BJ (cell line): ENCODE results near the gene MYRFL. TPM values are rescaled to one million over a fixed set of nuclear protein-coding genes. Genes with fewer than 3 reads are reported as not detected.

Experiments
- CTCF ChIA-PET: fragments of 350-600 bp; formaldehyde crosslinking; extraction: SDS; loops from one replicate; lab custom pipeline; 2021; ENCODE audit warnings: antibody characterized with exemption, inconsistent platforms; lab: Yijun Ruan, JAX
- POLR2A ChIA-PET: fragments of 300-600 bp; sonication (Branson Sonifier 250); formaldehyde crosslinking; extraction: SDS; loops from one replicate; lab custom pipeline; 2021; ENCODE audit warnings: antibody characterized with exemption; lab: Charles Lee
- DNase-seq: peaks from one replicate; pipeline ENCODE4 v3.0.0-alpha.2; 2011; ENCODE audit warnings: low read depth
- H3K27me3 ChIP-seq: 2 replicates; pipeline ENCODE4 v1.6.0; 2011; ENCODE audit warnings: low read length; ENCODE audit not compliant: control insufficient read depth, insufficient read depth
- H3K36me3 ChIP-seq: 2 replicates; pipeline ENCODE4 v1.5.1; 2011; ENCODE audit warnings: low read length; ENCODE audit not compliant: control insufficient read depth, insufficient read depth
- H3K4me3 ChIP-seq: 2 replicates; pipeline ENCODE4 v1.5.1; 2011; ENCODE audit warnings: low read depth, mild to moderate bottlenecking, control low read depth, low read length
- polyA plus RNA-seq: library from polyadenylated mRNA; depleted of rRNA; stranded (reverse); fragments of >200 nt; gene quantifications from 2 replicates; pipeline ENCODE4 v1.2.3, GENCODE V29; 2011
- TF ChIP-seq, protein P1 (sequence below): IDR thresholded peaks from 2 replicates; pipeline ENCODE4 v1.5.1; 2011; ENCODE audit warnings: low read depth, mild to moderate bottlenecking, control low read depth, inconsistent platforms, low read length, moderate library complexity; ENCODE audit not compliant: insufficient read depth

MYRFL gene
- polyA plus RNA-seq, 1 experiment = not detected

DNA sequence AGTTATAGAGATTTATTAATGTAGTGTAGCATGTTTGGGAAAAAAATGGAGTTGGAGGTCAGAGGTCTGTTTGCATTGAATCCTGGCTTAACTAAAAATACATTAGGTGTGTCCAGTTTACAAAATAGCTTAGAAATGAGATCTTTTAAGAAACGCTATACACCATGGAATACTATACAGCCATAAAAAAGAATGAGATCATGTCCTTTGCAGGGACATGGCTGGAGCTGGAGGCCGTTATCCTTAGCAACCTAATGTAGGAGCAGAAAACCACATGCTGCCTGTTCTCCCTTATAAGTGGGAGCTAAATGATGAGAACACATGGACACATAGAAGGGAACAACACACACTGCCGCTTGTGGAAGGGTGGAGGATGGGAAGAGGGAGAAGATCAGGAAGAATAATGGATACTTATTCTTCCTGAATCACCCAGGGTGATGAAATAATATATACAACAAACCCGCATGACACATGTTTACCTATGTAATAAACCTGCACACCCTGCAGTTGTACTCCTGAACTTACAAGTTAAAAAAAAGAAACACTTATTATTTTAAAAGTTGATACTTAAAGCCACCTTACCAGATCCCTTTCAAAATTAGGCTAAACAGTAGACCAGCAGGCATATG is 14.0 kb upstream of the MYRFL start:
- Histone ChIP-seq H3K4me3 (no peak overlapping the region), H3K27me3 (no peaks in the 10 kb centered on the region), H3K36me3 (no peaks in the 10 kb centered on the region)
- DNase-seq = no peak
- TF ChIP-seq, protein P1, sequence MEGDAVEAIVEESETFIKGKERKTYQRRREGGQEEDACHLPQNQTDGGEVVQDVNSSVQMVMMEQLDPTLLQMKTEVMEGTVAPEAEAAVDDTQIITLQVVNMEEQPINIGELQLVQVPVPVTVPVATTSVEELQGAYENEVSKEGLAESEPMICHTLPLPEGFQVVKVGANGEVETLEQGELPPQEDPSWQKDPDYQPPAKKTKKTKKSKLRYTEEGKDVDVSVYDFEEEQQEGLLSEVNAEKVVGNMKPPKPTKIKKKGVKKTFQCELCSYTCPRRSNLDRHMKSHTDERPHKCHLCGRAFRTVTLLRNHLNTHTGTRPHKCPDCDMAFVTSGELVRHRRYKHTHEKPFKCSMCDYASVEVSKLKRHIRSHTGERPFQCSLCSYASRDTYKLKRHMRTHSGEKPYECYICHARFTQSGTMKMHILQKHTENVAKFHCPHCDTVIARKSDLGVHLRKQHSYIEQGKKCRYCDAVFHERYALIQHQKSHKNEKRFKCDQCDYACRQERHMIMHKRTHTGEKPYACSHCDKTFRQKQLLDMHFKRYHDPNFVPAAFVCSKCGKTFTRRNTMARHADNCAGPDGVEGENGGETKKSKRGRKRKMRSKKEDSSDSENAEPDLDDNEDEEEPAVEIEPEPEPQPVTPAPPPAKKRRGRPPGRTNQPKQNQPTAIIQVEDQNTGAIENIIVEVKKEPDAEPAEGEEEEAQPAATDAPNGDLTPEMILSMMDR = no peak
- CTCF ChIA-PET = no interaction called here
- POLR2A ChIA-PET = no interaction called here

DNA sequence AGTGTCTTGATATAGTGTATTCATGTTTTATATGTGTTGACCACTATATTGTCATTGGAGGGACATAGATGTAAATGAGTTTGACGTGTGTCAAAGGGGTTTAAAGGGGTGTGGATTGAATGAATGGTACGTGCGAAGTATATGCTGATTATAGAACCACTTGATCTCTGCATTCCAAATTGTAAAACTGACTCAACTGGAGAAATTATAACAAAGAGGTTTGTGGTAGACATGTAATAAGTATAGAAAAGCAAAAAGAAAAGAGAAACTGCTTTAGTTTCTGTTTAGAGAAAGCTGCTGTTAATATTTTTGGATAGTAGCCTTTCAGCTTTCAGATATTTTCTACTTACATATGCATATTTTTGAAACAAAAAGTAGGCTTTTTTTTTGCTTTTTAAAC is 8.9 kb upstream of the MYRFL start:
- H3K27me3 ChIP-seq = no peaks in the 10 kb centered on the region
- ChIA-PET CTCF (no interaction called here), POLR2A (no interaction called here)
- TF ChIP-seq, protein P1 = no peak
- DNase-seq = no peak
- H3K4me3 ChIP-seq = no peak overlapping the region
- no peaks in the 10 kb centered on the region for H3K36me3 ChIP-seq

DNA sequence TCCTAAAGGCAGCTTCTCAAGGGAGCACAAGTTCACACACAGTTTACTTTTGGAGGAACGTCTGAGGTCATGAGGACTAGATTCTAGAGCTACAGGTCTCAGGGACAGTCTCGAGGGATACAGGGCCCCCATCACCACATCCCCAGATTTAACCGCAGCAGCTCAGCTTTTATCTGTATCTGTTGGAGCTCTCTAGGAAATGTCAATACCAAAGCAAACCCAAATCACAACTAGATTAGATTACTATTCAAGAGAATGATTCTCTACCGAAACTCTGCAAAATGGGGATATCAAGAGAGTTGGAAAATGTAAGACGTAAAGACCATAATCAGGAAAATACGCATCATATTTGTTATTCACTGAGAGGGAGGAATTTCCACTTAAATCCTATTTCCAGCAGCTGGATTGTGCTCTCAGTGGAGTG is 4.0 kb upstream of the MYRFL start:
- Histone ChIP-seq H3K27me3 (no peaks in the 10 kb centered on the region), H3K36me3 (no peaks in the 10 kb centered on the region), H3K4me3 (no peak overlapping the region)
- no peak for DNase-seq
- POLR2A ChIA-PET = no interaction called here
- CTCF ChIA-PET = no interaction called here
- TF ChIP-seq, protein P1 = no peak

DNA sequence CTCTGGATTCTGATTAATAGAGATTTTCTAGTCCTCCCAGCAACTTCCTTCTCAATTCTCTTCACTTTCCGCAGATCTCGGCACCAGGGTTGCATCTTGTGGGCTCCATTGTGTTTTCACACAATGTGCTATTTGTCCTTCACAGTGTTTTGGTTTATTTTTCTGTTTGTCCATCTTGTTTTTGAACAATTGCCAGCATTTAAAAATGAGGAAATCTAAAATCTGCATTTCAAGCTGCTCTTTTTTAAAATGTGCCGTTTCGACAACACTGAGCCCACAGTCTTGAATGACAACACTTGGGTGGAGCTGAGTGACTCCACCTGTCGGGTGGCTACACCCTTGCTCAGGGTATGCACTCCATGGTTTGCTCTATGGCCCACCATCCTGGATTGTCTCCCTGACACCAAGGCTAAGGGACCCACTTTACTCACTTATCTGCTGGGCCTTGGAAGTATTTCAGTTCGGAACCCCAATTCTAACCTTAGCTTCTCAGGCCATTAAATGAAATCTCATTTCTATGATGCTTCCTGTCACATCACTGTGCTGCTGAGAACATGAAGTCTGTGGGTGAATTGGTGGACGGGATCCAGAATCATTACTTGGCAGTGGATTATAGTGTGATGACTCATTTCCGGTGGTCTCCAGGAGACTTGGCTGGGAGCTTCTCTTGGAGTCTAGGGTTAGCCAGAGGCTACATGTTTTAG is 3.4 kb upstream of the MYRFL start:
- POLR2A ChIA-PET = no interaction called here
- DNase-seq = no peak
- no peaks in the 10 kb centered on the region for H3K27me3 ChIP-seq
- TF ChIP-seq, protein P1 = no peak
- H3K36me3 ChIP-seq = no peaks in the 10 kb centered on the region
- CTCF ChIA-PET = no interaction called here
- no peak overlapping the region for H3K4me3 ChIP-seq

DNA sequence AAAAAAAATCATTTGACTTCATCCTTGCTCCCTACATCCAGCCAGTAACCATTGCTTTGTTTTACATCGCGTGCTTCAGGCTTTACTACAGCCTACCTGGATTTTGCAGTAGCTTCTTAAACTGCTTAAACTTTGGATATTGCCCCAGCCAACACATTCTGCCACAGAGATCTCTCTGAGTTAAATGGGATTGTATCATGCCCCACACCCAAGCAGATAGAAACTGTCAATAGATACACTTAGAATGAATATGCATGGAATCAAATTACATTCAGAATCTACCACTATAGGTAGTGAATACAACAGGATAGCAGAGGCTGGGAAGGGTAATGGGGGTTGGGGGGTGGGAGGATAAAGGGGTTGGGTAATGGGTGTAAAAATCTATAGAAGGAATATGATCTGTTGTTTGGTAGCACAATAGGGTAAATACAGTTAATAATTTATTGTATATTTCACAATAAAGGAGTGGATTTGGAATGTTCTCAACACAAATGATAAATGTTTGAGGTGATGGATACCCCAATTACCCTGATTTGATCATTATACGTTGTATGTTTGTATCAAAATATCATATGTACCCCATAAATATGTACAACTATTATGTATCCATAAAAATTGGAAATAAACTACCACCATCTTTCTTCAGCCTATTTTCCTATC is 2.7 kb upstream of the MYRFL start:
- Histone ChIP-seq H3K4me3 (no peak overlapping the region), H3K36me3 (no peaks in the 10 kb centered on the region), H3K27me3 (no peaks in the 10 kb centered on the region)
- DNase-seq = no peak
- CTCF ChIA-PET = no interaction called here
- TF ChIP-seq, protein P1 = no peak
- POLR2A ChIA-PET = no interaction called here
